ENCODE results near the gene PCDHGB1.

DNA sequence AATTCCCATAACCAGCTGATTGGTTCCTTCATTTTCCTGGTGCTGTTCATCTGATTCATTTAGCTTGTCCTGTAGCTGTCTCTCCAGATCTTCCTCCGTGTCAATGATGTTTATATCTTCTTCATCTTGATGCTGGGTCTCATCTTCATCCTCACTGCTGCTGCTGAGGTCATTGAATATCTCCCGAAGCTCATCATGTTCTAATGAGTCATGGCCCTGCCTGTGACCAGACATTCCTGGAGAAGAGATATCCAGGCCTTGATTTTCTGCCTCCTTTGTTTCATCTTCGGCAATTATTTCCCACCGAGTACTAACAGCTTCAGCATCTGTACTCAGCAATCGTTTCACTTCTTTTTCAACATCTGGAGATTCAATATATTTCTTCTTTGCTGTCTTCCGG is 30.7 kb upstream of the PCDHGB1 start:
- TF ChIP-seq, protein P1, sequence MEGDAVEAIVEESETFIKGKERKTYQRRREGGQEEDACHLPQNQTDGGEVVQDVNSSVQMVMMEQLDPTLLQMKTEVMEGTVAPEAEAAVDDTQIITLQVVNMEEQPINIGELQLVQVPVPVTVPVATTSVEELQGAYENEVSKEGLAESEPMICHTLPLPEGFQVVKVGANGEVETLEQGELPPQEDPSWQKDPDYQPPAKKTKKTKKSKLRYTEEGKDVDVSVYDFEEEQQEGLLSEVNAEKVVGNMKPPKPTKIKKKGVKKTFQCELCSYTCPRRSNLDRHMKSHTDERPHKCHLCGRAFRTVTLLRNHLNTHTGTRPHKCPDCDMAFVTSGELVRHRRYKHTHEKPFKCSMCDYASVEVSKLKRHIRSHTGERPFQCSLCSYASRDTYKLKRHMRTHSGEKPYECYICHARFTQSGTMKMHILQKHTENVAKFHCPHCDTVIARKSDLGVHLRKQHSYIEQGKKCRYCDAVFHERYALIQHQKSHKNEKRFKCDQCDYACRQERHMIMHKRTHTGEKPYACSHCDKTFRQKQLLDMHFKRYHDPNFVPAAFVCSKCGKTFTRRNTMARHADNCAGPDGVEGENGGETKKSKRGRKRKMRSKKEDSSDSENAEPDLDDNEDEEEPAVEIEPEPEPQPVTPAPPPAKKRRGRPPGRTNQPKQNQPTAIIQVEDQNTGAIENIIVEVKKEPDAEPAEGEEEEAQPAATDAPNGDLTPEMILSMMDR (IDR thresholded peaks at IDR 0.05; ENCODE audit: poor library complexity): no peak
- TF ChIP-seq EZH2phosphoT487 (IDR thresholded peaks at IDR 0.05; ENCODE audit: low read depth, severe bottlenecking, unreplicated experiment) (no peak), EZH2 (IDR thresholded peaks at IDR 0.05; ENCODE audit: borderline replicate concordance) (no peak)

Measured in hepatocyte (in vitro differentiated cells).